ENCODE data around the gene C10orf120. TPM values are rescaled to one million over a fixed set of nuclear protein-coding genes. Genes with fewer than 3 reads are reported as not detected.

Gene C10orf120
- total RNA-seq, 1 donor from 2014 or later = not detected

- DNase-seq (ENCODE audit: low read depth) = no peak
- no peak for TF ChIP-seq CTCF (conservative IDR thresholded peaks at IDR 0.05; ENCODE audit: low read depth, low read length)
- no peak overlapping the region for H3K4me3 ChIP-seq (ENCODE audit: low read depth, low read length)
These were observed 10.4 kb downstream of the C10orf120 start for GRCh38 chr10:122689146-122689820.

- H3K4me3 ChIP-seq (ENCODE audit: low read depth, low read length) = no peak overlapping the region
- no peak for DNase-seq (ENCODE audit: low read depth)
- peak; percentile 17 for TF ChIP-seq CTCF (conservative IDR thresholded peaks at IDR 0.05; ENCODE audit: low read depth, low read length)
These were observed 11.2 kb downstream of the C10orf120 start for GRCh38 chr10:122688293-122688989.

GRCh38 chr10:122682522-122682921, 17.1 kb downstream of the C10orf120 start:
- no peak for TF ChIP-seq CTCF (conservative IDR thresholded peaks at IDR 0.05; ENCODE audit: low read depth, low read length)
- H3K4me3 ChIP-seq (ENCODE audit: low read depth, low read length) = no peak overlapping the region
- no peak for DNase-seq (ENCODE audit: low read depth)

GRCh38 chr10:122678266-122678665, 21.4 kb downstream of the C10orf120 start:
- TF ChIP-seq CTCF (conservative IDR thresholded peaks at IDR 0.05; ENCODE audit: low read depth, low read length) = no peak
- H3K4me3 ChIP-seq (ENCODE audit: low read depth, low read length) = no peak overlapping the region
- no peak for DNase-seq (ENCODE audit: low read depth)

- no peak overlapping the region for H3K4me3 ChIP-seq (ENCODE audit: low read depth, low read length)
- no peak for DNase-seq (ENCODE audit: low read depth)
- TF ChIP-seq CTCF (conservative IDR thresholded peaks at IDR 0.05; ENCODE audit: low read depth, low read length) = no peak
These were observed 24.4 kb downstream of the C10orf120 start for GRCh38 chr10:122675278-122675677.

- H3K4me3 ChIP-seq (ENCODE audit: low read depth, low read length) = no peak overlapping the region
- DNase-seq (ENCODE audit: low read depth) = no peak
- no peak for TF ChIP-seq CTCF (conservative IDR thresholded peaks at IDR 0.05; ENCODE audit: low read depth, low read length)
These were observed 24.9 kb downstream of the C10orf120 start for GRCh38 chr10:122674781-122675180.
